SU-DHL-6 (cell line): ENCODE data around the gene MUC5AC.

ENCODE experiments used
- CTCF ChIP-seq: fragments of 200-600 bp; sonication (generic); IDR thresholded peaks from one replicate; pipeline ENCODE4 v1.5.1; 2017; ENCODE audit warnings: antibody characterized with exemption, mild to moderate bottlenecking, low read length, moderate library complexity; ENCODE audit not compliant: insufficient read depth, poor library complexity, severe bottlenecking
- EZH2phosphoT487 ChIP-seq: fragments of 200-600 bp; sonication (generic), shearing (Covaris generic); conservative IDR thresholded peaks from 2 replicates; pipeline ENCODE4 v1.6.1; 2018; ENCODE audit warnings: mild to moderate bottlenecking, antibody characterized with exemption, low read length, moderate library complexity, mixed read lengths

GRCh38 chr11:1161410-1162137, 3.8 kb downstream of the MUC5AC start:
- TF ChIP-seq CTCF (no peak), EZH2phosphoT487 (no peak)
